Inferior parietal cortex (tissue), 1 donor: ENCODE measurements around the gene SLC6A8.
A peak's percentile ranks its signal among the peaks of the same experiment; 100 is the strongest.
"Not testable (repeated sequence)": the region's sequence is repeated elsewhere in the genome, so short reads cannot be mapped to it uniquely, and the experiment has no call there.

ENCODE experiments used
- DNase-seq: peaks from one replicate; pipeline ENCODE4 v3.0.0-alpha.2; 2016; ENCODE audit errors: extremely low spot score

SLC6A8 gene

GRCh38 chrX:153706799-153707198, 19.1 kb downstream of the SLC6A8 start:
- no peak for DNase-seq

GRCh38 chrX:153707406-153707805, 19.7 kb downstream of the SLC6A8 start:
- no peak for DNase-seq

- peak; percentile 72 for DNase-seq
Observed at GRCh38 chrX:153708415-153708814, 20.7 kb downstream of the SLC6A8 start.

DNA sequence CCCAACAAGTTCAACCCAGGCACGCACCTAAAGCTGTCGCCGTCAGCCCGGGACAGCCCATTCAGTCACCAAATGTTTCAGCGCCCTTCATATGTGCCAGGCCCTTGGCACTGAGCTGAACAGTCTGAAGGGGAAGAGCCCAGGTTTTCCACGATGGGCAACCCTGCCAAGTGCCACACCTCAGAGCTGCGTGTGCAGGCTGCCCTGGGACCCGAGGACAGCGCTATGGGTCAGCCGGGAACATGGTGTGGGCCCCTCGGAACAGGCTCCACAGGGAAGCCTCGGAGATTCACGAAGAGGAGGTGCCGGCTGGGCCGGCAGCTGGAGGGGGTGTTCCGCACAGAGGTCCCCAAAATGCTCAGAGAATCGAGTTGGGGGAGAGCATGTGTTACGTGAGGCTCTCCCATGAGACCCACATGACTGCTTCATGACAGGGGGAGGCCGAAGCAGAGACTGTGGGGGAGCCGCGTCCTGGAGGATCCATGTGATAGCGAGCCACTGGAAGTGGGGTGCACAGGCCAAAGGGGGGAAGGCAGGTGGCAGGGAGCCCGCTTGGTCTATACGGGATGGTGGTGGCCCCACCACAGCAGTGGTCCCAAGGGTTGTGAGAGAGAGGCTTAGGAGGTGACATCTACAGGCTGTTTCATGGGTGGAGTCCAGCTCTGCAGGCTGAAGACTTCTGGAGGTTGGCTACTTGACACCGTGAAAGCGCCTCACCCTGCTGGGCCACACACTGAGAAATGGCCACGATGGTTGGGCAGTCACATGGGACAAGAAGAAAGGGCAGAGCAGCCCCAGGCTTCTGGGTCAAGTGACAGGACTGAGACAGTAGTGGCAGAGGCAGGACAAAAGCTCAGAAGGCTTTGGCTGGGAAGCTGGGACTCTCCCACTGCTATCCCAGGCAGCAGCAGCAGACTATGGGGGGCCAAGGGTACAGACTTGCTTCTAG, 22.3 kb downstream of the SLC6A8 start:
- no peak for DNase-seq

DNA sequence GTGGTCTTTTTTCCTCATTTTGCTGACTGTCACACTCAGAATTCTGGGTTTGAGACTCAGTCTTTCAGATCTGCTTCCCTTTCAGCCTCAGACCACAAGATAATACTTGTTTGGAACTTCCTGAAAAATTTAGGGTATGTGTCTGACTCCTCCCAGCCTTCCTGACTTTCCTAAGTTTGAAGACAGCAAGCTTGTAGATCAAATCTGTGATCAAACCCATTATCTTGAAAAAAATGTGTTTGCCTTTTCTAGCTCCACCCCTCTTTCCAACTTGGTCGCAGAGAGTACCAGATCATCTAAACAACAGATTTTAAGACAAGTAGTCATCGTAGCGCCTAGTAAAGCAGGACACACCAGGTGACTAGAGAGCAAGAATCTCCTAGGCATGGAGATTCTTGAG, 26.5 kb downstream of the SLC6A8 start:
- DNase-seq: no peak

DNA sequence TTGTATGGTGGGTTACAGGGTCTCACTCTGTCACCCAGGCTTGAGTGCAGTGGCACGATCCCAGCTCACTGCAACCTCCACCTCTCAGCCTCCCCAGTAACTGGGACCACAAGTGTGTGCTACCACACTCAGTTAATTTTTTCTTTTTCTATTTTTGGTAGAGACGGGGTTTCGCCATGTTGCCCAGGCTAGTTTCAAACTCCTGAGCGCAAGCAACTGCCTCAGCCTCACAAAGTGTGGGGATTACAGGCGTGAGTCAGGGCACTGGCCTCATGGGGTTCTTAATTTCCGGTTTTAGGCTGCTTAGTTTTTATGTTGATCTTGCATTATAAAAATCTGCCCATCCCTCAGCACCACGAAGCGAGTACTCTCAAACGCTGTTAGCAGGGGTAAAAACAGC, 29.7 kb downstream of the SLC6A8 start:
- no peak for DNase-seq

DNA sequence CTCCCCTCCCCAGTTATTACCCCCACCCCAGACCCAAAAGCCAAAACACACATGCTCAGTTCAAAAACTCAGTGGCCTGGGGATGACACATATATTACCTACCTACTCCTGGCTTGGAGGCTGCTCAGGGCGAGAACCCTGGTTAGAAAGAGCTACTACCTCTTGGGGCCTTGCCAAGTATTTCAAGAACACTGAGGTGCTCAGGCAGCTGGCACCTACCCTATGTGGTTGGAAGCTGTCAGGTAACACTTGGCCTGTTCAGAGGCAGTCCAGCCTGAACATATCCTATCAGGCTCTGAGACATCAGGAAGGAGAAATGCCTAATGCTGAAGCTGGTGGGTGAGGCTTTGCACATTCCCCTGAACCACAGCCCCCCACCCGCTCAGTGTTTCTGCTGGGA, 31.5 kb downstream of the SLC6A8 start:
- DNase-seq: no peak

DNA sequence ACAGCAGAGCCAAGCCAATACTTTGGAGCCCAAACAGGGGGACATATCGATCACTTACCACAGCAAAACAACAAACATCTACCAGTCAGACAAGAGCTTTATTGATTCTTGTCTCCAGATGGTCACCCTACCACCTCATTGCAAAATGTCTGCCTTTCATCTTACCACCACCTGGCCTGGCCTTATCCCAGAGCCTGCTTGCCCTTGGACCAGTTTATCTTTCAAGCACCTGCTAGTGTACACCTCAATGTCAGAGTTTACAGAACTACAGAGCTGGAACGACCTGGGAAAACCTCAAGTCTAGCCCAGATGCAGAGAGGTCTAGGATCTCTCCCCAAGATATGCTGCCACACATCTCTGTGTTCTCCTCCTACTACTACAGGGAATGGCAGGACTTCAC, 32.0 kb downstream of the SLC6A8 start:
- DNase-seq: no peak

- no peak for DNase-seq
Observed at GRCh38 chrX:153722704-153723350, 35.1 kb downstream of the SLC6A8 start.

- DNase-seq: no peak
Observed at GRCh38 chrX:153723351-153724251, 35.9 kb downstream of the SLC6A8 start.

DNA sequence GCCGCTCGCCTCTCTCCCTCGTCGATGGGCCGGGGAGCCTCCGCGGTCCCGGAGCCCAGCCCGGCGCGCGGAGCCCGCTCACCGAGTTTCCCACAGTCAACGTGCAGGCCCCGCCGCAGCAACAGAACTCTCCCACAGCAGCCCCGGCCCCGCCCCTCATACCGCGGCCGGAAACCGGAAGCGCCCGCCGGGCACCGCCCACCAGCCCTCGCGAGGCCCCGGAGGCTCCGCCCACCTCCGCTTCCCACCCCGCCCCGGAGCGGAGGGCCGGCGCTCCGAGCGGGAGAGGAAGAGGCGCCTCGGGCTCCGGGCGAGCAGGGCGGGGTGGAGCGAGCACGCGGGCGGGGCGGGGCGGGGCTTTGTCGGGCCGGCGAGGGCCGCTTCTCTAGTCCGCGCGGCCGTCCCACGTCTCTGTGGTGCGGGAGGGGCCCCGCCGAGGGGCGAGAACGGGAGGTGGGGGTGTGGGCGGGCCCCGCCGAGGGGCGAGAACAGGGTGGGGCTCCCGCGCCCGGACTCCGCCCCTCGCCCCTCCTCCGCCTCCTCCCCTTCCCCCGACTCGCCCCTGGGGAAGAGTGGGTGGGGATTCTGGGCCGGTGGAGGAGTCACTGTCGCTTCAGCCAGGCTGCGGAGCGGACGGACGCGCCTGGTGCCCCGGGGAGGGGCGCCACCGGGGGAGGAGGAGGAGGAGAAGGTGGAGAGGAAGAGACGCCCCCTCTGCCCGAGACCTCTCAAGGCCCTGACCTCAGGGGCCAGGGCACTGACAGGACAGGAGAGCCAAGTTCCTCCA, 36.7 kb downstream of the SLC6A8 start, which contains the start of the genes ABCD1 and BCAP31:
ABCD1 (plus strand) TSS at position 605 of the 787 bp plus-strand sequence. CDS start 411 bp downstream, outside the sequence.
BCAP31 (minus strand) TSS at position 136 of the 787 bp plus-strand sequence. CDS start 1,143 bp downstream, outside the sequence.
- peak; percentile 73 for DNase-seq

- DNase-seq: no peak
Observed at GRCh38 chrX:153725039-153725831, 37.5 kb downstream of the SLC6A8 start.

- DNase-seq: no peak
Observed at GRCh38 chrX:153725832-153726285, 38.1 kb downstream of the SLC6A8 start.

GRCh38 chrX:153726286-153727122, 38.8 kb downstream of the SLC6A8 start:
- DNase-seq: no peak

DNA sequence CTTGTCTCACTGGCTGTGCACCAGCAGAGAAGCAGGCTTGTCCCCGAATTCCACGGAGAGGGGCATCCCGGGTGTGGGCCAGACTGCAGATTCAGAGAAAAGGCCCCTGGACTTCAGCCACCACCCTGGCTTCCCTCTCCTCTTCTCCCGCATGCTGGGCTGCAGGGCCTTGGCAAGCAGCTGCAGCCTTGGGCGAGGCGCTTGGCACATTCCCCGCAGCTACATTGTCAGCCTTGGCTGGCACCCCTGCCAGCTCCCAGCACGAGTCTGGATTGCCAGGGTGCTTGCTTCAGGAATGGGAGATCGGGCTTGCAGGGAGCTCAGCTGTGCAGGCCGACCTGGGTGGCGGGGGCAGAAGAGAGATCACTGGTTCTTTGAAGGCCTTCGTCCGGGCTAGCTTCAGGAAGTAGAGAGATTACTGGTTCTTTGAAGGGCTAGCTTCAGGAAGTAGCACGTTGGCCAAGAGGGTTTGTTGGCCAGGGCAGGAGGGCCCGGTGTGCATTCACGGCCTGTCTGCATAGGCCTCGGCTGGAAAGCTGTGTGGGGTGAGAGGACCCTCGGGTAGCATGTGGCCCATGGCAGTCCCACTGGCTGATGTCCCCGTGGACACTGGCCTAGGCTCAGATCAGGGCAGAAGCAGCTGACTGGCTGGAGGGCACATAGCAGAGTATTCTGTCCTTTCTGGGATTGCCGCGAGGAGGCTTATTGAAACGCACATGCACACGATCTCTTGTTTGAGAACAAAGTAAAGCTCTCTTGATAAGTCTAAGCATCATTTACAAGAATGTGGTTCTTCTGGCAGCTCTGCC, 39.6 kb downstream of the SLC6A8 start:
- peak; percentile 53 for DNase-seq

- DNase-seq: no peak
Observed at GRCh38 chrX:153728095-153728494, 40.4 kb downstream of the SLC6A8 start.

GRCh38 chrX:153728951-153729631, 41.4 kb downstream of the SLC6A8 start:
- no peak for DNase-seq

DNA sequence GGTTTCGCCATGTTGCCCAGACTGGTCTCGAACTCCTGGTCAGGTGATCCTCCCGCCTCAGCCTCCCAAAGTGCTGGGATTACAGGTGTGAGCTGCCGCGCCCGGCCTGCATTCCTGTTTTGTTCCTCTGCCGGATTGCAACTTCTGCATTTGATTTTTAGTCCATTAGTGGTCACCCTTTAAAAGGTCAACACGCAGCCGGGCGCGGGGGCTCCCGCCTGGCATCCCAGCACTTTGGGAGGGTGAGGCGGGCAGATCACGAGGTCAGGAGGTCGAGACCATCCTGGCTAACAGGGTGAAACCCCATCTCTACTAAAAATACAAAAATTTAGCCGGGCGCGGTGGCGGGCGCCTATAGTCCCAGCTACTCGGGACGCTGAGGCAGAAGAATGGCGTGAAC, 42.4 kb downstream of the SLC6A8 start:
- not testable (repeated sequence) for DNase-seq
